ENCODE results near the gene CD82. TPM values are rescaled to one million over a fixed set of nuclear protein-coding genes. Genes with fewer than 3 reads are reported as not detected.

Gene CD82
- total and polyA plus RNA-seq, 4 experiments from 2014 or later = 130 to 260 (median 191) TPM

GRCh38 chr11:44561964-44562734, 3.3 kb upstream of the CD82 start:
- Mint-ChIP-seq H3K36me3 (peaks cover 0 to 6% of the 10 kb centered on the region in 2 donors), H3K27me3 (no peaks in the 10 kb centered on the region), H3K4me1 (peaks cover 21 to 71% (median 39%) of the 10 kb centered on the region in 4 donors), H3K9me3 (no peaks in the 10 kb centered on the region), H3K4me3 (no peak overlapping the region), H3K27ac (peak overlapping the region in 3 of 7 donors; percentile 46 to 96 (median 72))
- DNase-seq = no peak
- Histone ChIP-seq H3K4me1 (ENCODE audit: insufficient read depth, low read length) (peaks cover 29% of the 10 kb centered on the region), H3K4me3 (ENCODE audit: low read length in 2 of 2) (no peak overlapping the region), H3K27me3 (ENCODE audit: insufficient read depth, low read length) (no peaks in the 10 kb centered on the region), H3K27ac (ENCODE audit: low read depth, low read length) (no peak overlapping the region), H3K9me3 (ENCODE audit: control insufficient read depth in 1 of 2, low read length in 2 of 2) (no peaks in the 10 kb centered on the region), H3K36me3 (ENCODE audit: insufficient read depth, low read length) (no peaks in the 10 kb centered on the region)
- POLR2A ChIA-PET (ENCODE audit: partially characterized antibody) = interaction anchor here (1.3 to 18.5 kb wide), 4 partner anchors 7 to 52 kb away, joined by 3 to 397 read pairs (median 153); no protein-coding TSS in a partner anchor
- CTCF ChIA-PET (ENCODE audit: partially characterized antibody) = interaction anchor here (0.7 to 22.2 kb wide), 7 partner anchors 7 to 349 kb away, joined by 3 to 699 read pairs (median 17); partner anchors contain the start of gene CD82
- intact Hi-C loops (cut with micrococcal nuclease) = loop anchor here (10.0 kb wide), 2 partner anchors 583 to 783 kb away; partner anchors contain the start of gene PRDM11

DNA sequence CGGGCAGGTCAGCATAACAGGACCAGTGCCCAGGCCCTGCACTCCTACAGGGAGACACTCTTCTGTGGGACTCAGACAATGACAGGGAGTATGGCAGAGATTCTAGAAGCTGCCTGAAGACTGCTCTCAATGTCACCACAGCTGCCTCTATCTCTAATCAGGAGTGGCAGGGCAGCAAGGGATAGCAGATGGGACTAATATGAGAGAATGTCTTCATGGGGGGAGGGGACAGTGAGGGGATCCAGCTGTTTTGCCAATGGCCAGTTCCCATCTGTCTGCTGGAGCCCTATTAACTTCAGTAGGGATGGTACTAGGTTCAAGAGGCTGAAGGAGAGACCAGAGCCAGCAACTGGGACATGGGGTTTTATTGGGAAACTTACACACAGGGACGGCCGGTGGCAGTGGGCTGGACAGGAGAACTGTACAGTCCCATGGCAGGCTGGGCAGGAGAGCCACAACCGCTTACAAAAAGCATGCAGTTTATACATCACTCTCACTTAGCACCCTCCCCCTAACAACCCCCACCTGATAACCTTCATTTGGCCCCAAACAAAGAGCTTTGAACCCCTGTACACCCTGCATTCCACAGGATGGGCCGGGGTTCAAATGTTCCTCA, 2.5 kb upstream of the CD82 start:
- peaks cover 0 to 14% of the 10 kb centered on the region in 2 donors for H3K36me3 Mint-ChIP-seq
- no peaks in the 10 kb centered on the region for H3K27me3 ChIP-seq (ENCODE audit: insufficient read depth, low read length)
- POLR2A ChIA-PET (ENCODE audit: partially characterized antibody) = interaction anchor here (1.2 to 18.5 kb wide), 4 partner anchors 12 to 58 kb away, joined by 3 to 397 read pairs (median 154); no protein-coding TSS in a partner anchor
- peaks cover 29 to 78% (median 46%) of the 10 kb centered on the region in 4 donors for H3K4me1 Mint-ChIP-seq
- no peak for DNase-seq
- H3K9me3 ChIP-seq (ENCODE audit: control insufficient read depth in 1 of 2, low read length in 2 of 2) = no peaks in the 10 kb centered on the region
- H3K27me3 Mint-ChIP-seq = no peaks in the 10 kb centered on the region
- H3K27ac Mint-ChIP-seq = peak overlapping the region in 4 of 7 donors; percentile 25 to 96 (median 60)
- H3K27ac ChIP-seq (ENCODE audit: low read depth, low read length) = no peak overlapping the region
- CTCF ChIA-PET (ENCODE audit: partially characterized antibody) = interaction anchor here (1.1 to 22.2 kb wide), 6 partner anchors 11 to 540 kb away, joined by 3 to 699 read pairs (median 16); no protein-coding TSS in a partner anchor
- no peak overlapping the region for H3K4me3 ChIP-seq (ENCODE audit: low read length in 2 of 2)
- H3K9me3 Mint-ChIP-seq = no peaks in the 10 kb centered on the region
- intact Hi-C loops (cut with micrococcal nuclease) = loop anchor here (10.0 kb wide), 2 partner anchors 582 to 782 kb away; partner anchors contain the start of gene PRDM11
- peak overlapping the region in 2 of 8 donors; percentile 21 to 54 for H3K4me3 Mint-ChIP-seq
- H3K36me3 ChIP-seq (ENCODE audit: insufficient read depth, low read length) = no peaks in the 10 kb centered on the region
- H3K4me1 ChIP-seq (ENCODE audit: insufficient read depth, low read length) = peaks cover 37% of the 10 kb centered on the region

GRCh38 chr11:44563711-44564110, 1.8 kb upstream of the CD82 start:
- no peaks in the 10 kb centered on the region for H3K27me3 Mint-ChIP-seq
- peaks cover 0 to 15% of the 10 kb centered on the region in 2 donors for H3K36me3 Mint-ChIP-seq
- H3K4me1 Mint-ChIP-seq = peaks cover 34 to 85% (median 53%) of the 10 kb centered on the region in 4 donors
- Histone ChIP-seq H3K9me3 (ENCODE audit: control insufficient read depth in 1 of 2, low read length in 2 of 2) (no peaks in the 10 kb centered on the region), H3K27me3 (ENCODE audit: insufficient read depth, low read length) (no peaks in the 10 kb centered on the region), H3K4me3 (ENCODE audit: low read length in 2 of 2) (no peak overlapping the region), H3K27ac (ENCODE audit: low read depth, low read length) (peak overlapping the region; percentile 82), H3K4me1 (ENCODE audit: insufficient read depth, low read length) (peaks cover 45% of the 10 kb centered on the region), H3K36me3 (ENCODE audit: insufficient read depth, low read length) (no peaks in the 10 kb centered on the region)
- H3K9me3 Mint-ChIP-seq = no peaks in the 10 kb centered on the region
- POLR2A ChIA-PET (ENCODE audit: partially characterized antibody) = interaction anchor here (1.2 to 18.5 kb wide), 5 partner anchors 11 to 57 kb away, joined by 3 to 397 read pairs (median 20); no protein-coding TSS in a partner anchor
- CTCF ChIA-PET (ENCODE audit: partially characterized antibody) = interaction anchor here (0.8 to 22.2 kb wide), 7 partner anchors 5 to 539 kb away, joined by 3 to 699 read pairs (median 17); no protein-coding TSS in a partner anchor
- DNase-seq = no peak
- H3K4me3 Mint-ChIP-seq = peak overlapping the region in 2 of 8 donors; percentile 38 to 91
- intact Hi-C loops (cut with micrococcal nuclease) = loop anchor here (10.0 kb wide), 2 partner anchors 581 to 781 kb away; partner anchors contain the start of gene PRDM11
- H3K27ac Mint-ChIP-seq = peak overlapping the region in 6 of 7 donors; percentile 7 to 96 (median 28)

DNA sequence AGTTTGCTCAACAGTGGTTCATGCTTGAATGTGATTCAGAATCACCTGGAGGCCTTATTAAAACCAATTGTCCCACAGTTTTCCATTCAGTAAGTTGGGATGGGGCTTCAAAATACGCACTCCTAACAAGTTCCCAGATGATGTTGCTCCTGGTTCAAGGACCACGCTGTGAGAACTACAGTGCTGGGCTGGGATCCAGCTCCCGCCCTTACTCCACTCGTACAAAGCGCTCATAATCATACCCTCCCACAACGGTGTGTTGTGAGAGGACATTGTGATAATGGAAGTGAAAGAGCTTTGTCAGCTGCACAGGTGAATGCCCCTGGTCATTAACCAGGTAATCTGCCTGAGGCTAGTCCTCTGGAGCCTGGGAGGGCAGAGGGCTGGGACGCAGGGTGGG, 1.3 kb upstream of the CD82 start:
- Mint-ChIP-seq H3K9me3 (no peaks in the 10 kb centered on the region), H3K36me3 (peaks cover 0 to 16% of the 10 kb centered on the region in 2 donors), H3K4me3 (peak overlapping the region in 6 of 8 donors; percentile 52 to 94 (median 91)), H3K27me3 (no peaks in the 10 kb centered on the region), H3K27ac (peak overlapping the region in 6 of 7 donors; percentile 22 to 96 (median 94)), H3K4me1 (peaks cover 34 to 88% (median 54%) of the 10 kb centered on the region in 4 donors)
- intact Hi-C loops (cut with micrococcal nuclease) = loop anchor here (10.0 kb wide), 2 partner anchors 581 to 781 kb away; partner anchors contain the start of gene PRDM11
- H3K27me3 ChIP-seq (ENCODE audit: insufficient read depth, low read length) = no peaks in the 10 kb centered on the region
- ChIA-PET POLR2A (ENCODE audit: partially characterized antibody) (interaction anchor here (4.4 to 18.5 kb wide), 4 partner anchors 10 to 50 kb away, joined by 19 to 397 read pairs (median 154); no protein-coding TSS in a partner anchor), CTCF (ENCODE audit: partially characterized antibody) (interaction anchor here (0.8 to 22.2 kb wide), 8 partner anchors 6 to 539 kb away, joined by 3 to 699 read pairs (median 16); no protein-coding TSS in a partner anchor)
- no peak overlapping the region for H3K4me3 ChIP-seq (ENCODE audit: low read length in 2 of 2)
- no peak for DNase-seq
- H3K36me3 ChIP-seq (ENCODE audit: insufficient read depth, low read length) = no peaks in the 10 kb centered on the region
- peaks cover 47% of the 10 kb centered on the region for H3K4me1 ChIP-seq (ENCODE audit: insufficient read depth, low read length)
- H3K27ac ChIP-seq (ENCODE audit: low read depth, low read length) = peak overlapping the region; percentile 82
- H3K9me3 ChIP-seq (ENCODE audit: control insufficient read depth in 1 of 2, low read length in 2 of 2) = no peaks in the 10 kb centered on the region

- peak overlapping the region; percentile 15 to 97 for H3K4me3 ChIP-seq (ENCODE audit: low read length in 2 of 2)
- H3K4me1 ChIP-seq (ENCODE audit: insufficient read depth, low read length) = peaks cover 47% of the 10 kb centered on the region
- no peaks in the 10 kb centered on the region for H3K27me3 Mint-ChIP-seq
- intact Hi-C loops (cut with micrococcal nuclease) = loop anchor here (1.0 to 10.0 kb wide), 7 partner anchors 7 to 780 kb away; partner anchors contain the start of genes PRDM11 and TSPAN18
- H3K36me3 Mint-ChIP-seq = peaks cover 0 to 21% of the 10 kb centered on the region in 2 donors
- peaks cover 36 to 88% (median 54%) of the 10 kb centered on the region in 4 donors for H3K4me1 Mint-ChIP-seq
- ChIA-PET POLR2A (ENCODE audit: partially characterized antibody) (interaction anchor here (4.4 to 18.5 kb wide), 4 partner anchors 10 to 49 kb away, joined by 19 to 397 read pairs (median 154); no protein-coding TSS in a partner anchor), CTCF (ENCODE audit: partially characterized antibody) (interaction anchor here (0.8 to 22.2 kb wide), 8 partner anchors 7 to 347 kb away, joined by 3 to 699 read pairs (median 16); no protein-coding TSS in a partner anchor)
- peak overlapping the region; percentile 84 to 96 (median 93) for H3K27ac Mint-ChIP-seq
- H3K9me3 Mint-ChIP-seq = no peaks in the 10 kb centered on the region
- no peak for DNase-seq
- H3K36me3 ChIP-seq (ENCODE audit: insufficient read depth, low read length) = no peaks in the 10 kb centered on the region
- peak overlapping the region; percentile 84 to 94 (median 91) for H3K4me3 Mint-ChIP-seq
- peak overlapping the region; percentile 82 for H3K27ac ChIP-seq (ENCODE audit: low read depth, low read length)
- H3K9me3 ChIP-seq (ENCODE audit: control insufficient read depth in 1 of 2, low read length in 2 of 2) = no peaks in the 10 kb centered on the region
- H3K27me3 ChIP-seq (ENCODE audit: insufficient read depth, low read length) = no peaks in the 10 kb centered on the region
These were observed 723 bp upstream of the CD82 start for GRCh38 chr11:44564670-44565210.

All from CD4-positive, alpha-beta memory T cell (primary cell).